Astrocyte of the cerebellum (primary cell): ENCODE measurements around the gene CD274.
"Not testable (repeated sequence)": the region's sequence is repeated elsewhere in the genome, so short reads cannot be mapped to it uniquely, and the experiment has no call there.

ENCODE experiments used
- DNase-seq: peaks from one replicate; pipeline ENCODE4 v3.0.0-alpha.2; 2011; ENCODE audit warnings: low read depth
- H3K4me3 ChIP-seq: 2 replicates; pipeline ENCODE4 v1.5.1; 2011; ENCODE audit warnings: mild to moderate bottlenecking, low read depth, low read length, moderate library complexity
- in situ Hi-C: cut with HindIII; loops from 2 replicates; pipeline ENCODE4 v1.10.0; 2017; ENCODE audit warnings: low sequenced_read_pairs
- TF ChIP-seq, protein P1 (sequence below): IDR thresholded peaks from 2 replicates; pipeline ENCODE4 v1.5.1; 2012; ENCODE audit warnings: low read length, low read depth, moderate library complexity, mild to moderate bottlenecking; ENCODE audit errors: missing control alignments

CD274 gene

DNA sequence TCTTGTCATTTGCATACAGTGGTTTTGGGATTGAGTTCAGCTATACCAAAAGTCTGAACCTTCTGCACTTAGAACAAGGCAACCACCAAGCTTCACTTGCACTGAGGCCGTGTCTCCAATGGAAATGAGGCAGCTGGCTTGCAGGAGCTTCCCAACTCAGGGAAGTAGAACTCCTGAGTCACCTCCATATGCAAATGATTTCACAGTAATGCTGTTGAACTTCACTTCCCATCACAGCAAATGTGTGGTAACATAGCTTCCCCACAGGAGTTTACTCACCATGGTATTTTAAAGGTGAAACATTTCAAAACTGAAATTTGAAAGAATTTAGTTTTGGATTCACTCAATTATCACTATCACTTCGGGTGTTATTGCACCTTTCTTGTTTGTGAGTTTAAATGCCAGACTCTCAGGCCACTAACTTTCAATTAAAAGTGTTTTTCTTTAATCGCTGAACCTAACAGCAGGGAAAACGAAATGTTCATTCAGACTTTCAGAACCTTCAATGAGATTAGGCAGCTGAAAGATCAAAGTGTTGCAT lies 9.0 kb downstream of the CD274 start:
- in situ Hi-C loops: loop anchor here (10.0 kb wide), 1 partner anchor 75 kb away; no protein-coding TSS in a partner anchor
- H3K4me3 ChIP-seq: no peak overlapping the region
- TF ChIP-seq, protein P1, sequence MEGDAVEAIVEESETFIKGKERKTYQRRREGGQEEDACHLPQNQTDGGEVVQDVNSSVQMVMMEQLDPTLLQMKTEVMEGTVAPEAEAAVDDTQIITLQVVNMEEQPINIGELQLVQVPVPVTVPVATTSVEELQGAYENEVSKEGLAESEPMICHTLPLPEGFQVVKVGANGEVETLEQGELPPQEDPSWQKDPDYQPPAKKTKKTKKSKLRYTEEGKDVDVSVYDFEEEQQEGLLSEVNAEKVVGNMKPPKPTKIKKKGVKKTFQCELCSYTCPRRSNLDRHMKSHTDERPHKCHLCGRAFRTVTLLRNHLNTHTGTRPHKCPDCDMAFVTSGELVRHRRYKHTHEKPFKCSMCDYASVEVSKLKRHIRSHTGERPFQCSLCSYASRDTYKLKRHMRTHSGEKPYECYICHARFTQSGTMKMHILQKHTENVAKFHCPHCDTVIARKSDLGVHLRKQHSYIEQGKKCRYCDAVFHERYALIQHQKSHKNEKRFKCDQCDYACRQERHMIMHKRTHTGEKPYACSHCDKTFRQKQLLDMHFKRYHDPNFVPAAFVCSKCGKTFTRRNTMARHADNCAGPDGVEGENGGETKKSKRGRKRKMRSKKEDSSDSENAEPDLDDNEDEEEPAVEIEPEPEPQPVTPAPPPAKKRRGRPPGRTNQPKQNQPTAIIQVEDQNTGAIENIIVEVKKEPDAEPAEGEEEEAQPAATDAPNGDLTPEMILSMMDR: no peak
- no peak for DNase-seq

DNA sequence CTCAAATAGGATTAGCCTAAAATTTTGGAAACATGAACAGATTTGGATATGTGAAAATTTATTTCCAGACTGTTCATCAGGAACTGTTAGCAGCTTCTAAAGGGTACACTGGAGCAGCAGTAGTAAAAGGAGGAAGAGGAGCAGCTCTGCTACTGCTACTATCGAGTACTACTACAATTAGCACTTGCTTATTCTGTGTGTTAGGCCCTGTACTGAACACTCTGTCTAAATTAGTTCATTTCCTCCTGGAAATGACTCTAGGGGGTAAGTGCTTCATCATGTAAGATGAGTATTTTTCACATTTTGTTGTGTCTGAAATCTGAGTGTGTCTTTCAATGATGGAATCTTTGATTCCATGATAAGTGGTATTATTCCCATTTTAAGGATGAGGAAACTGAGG lies 9.8 kb downstream of the CD274 start:
- in situ Hi-C loops: no loop called here
- no peak overlapping the region for H3K4me3 ChIP-seq
- DNase-seq: no peak
- TF ChIP-seq, protein P1: no peak

DNA sequence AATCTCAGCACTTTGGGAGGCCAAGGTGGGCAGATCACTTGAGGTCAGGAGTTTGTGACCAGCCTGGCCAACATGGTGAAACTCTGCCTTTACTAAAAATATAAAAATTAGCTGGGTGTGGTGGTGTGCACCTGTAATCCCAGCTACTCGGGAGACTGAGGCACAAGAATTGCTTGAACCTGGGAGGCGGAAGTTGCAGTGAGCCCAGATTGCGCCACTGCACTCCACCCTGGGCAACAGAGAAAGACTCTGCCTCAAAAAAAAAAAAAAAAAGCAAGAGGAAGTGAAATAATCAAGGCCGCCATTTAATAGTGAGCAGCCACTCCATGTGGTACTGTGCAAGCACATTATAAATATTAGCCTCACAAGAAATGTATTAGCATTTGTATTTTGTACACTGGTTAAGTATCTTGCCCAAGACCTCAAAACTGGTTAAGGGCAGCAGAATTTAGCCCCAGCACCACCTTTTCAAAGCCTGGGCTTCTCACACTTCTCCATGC lies 14.5 kb downstream of the CD274 start:
- in situ Hi-C loops, H3K4me3 ChIP-seq, DNase-seq: not testable (repeated sequence)

DNA sequence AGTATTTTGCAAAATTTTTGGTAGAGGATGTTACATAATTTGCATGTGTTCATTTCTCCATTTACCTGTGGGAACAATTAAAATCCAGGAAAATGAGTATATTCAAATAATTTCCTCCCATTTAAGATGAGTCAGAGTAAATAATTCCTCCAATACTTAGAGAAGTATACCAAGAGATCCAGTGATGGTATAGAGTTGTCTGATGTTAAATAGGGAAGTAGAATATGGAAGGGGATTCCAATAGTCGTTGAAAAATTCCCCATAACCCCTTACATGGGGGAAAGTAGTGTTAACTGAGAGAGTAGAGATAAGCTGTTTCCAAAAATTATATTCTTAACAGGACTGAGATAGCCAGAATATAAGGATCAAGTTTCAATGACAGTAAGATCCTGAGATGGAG lies 15.7 kb downstream of the CD274 start:
- in situ Hi-C loops: no loop called here
- no peak for DNase-seq
- TF ChIP-seq, protein P1: no peak
- H3K4me3 ChIP-seq: no peak overlapping the region

DNA sequence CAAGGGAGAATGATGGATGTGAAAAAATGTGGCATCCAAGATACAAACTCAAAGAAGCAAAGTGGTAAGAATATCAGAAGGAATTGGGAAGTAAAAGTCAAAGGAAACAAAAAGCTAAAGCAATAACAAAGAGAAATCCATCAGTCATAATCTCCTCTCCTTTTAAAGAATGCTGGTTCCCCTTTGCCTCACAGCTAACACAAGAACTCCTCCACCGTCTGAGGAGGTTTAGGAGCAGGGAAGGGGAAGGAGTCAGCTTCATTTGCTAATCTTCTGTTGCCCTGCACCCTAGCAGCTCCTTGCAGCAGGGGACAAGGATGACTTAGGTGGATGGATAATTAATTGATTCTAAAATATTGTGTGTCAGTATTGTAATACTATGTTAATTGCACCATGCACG lies 16.4 kb downstream of the CD274 start:
- in situ Hi-C loops: no loop called here
- DNase-seq: no peak
- TF ChIP-seq, protein P1: no peak
- no peak overlapping the region for H3K4me3 ChIP-seq

DNA sequence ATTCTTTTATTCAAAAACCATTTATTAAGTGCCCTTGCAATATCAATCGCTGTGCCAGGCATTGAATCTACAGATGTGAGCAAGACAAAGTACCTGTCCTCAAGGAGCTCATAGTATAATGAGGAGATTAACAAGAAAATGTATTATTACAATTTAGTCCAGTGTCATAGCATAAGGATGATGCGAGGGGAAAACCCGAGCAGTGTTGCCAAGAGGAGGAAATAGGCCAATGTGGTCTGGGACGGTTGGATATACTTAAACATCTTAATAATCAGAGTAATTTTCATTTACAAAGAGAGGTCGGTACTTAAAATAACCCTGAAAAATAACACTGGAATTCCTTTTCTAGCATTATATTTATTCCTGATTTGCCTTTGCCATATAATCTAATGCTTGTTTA lies 18.5 kb downstream of the CD274 start:
- DNase-seq: no peak
- TF ChIP-seq, protein P1: no peak
- no peak overlapping the region for H3K4me3 ChIP-seq
- in situ Hi-C loops: no loop called here

DNA sequence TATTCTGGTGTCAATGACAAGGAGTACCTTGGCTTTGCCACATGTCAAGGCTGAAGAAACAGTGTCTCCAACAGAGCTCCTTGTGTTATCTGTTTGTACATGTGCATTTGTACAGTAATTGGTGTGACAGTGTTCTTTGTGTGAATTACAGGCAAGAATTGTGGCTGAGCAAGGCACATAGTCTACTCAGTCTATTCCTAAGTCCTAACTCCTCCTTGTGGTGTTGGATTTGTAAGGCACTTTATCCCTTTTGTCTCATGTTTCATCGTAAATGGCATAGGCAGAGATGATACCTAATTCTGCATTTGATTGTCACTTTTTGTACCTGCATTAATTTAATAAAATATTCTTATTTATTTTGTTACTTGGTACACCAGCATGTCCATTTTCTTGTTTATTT lies 19.8 kb downstream of the CD274 start:
- in situ Hi-C loops: no loop called here
- TF ChIP-seq, protein P1: no peak
- no peak for DNase-seq
- H3K4me3 ChIP-seq: no peak overlapping the region
